ENCODE measurements around the gene ANXA1.
"Not testable (repeated sequence)": the region's sequence is repeated elsewhere in the genome, so short reads cannot be mapped to it uniquely, and the experiment has no call there.

Gene ANXA1

DNA sequence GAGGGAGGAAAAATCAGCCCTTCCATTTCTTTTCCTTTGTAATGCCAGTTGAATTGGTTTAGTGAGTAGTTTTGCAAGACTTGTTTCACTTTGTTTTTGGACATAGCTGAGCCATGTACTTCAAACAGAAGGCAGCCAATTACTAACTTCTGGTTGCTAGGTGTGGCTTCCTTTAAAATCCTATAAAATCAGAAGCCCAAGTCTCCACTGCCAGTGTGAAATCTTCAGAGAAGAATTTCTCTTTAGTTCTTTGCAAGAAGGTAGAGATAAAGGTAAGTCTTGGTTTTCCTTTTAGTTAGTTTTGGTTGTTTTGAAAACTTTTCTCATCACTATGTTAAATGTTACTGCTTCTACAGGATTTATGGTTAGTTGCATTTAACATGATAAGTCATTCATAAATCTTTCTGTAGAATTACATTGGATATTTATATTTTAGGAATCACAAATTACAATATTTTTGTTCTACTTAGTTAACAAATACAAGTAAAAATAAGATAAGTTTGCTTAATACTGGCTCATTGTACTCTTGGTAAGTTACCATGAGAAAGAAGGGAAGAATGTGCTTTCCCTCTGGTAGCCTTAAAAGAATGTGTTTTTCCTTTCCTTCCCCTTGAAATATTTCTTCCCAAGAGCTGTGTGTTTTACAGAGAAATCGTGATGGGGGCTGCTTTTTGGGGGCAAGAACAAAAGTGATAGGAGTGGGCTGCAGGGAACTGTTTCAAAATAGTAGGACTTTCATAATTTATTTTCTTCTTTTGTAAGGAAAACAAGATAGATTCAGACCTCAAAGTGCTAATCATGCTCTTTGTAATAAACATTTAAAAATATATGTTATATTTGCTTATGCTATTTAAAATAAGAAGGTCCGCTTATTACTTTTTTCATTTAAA, at the start of gene ANXA1:
Gene ANXA1 (plus strand): TSS at position 213 of the 890 bp plus-strand sequence. CDS start 6,671 bp downstream, outside the sequence.
- no peak for FAIRE-seq

DNA sequence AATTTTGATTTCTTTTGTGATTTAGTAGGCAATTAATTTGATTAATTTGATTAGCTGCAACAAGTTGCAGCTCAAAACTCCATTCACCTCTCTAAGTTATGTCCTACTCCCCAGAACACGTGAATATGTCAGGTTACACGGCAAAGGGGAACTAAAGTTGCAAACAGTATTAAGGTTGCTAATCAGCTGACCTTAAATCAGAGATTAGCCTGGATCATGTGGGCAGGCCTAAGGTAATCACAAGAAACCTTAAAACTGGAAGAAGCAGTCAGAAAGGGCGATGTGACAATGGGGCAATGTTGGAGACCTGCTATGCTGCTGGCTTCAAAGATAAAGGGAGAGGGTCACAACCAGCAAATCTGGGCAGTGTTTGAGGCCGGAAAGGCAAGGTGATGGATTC, 47.3 kb upstream of the ANXA1 start:
- FAIRE-seq = no peak

DNA sequence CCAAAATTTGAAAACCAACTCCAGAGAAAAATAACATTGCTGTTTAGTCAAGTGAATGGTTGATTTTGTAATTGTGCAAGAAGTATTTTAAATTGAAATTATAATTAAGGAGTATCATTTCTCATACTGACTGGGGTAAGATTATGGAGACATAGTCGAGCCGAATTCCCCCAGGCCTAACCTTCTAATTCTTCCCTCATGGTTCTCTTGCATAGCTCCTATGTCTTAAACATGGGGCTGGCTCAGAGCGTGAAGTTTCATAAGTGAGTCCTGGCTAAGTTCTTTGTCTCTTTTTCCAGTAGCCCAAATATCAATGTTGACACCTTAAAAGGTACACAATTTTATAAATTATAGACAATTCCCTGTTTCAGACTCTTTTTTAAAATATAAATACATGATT, 46.7 kb upstream of the ANXA1 start:
- FAIRE-seq = no peak

DNA sequence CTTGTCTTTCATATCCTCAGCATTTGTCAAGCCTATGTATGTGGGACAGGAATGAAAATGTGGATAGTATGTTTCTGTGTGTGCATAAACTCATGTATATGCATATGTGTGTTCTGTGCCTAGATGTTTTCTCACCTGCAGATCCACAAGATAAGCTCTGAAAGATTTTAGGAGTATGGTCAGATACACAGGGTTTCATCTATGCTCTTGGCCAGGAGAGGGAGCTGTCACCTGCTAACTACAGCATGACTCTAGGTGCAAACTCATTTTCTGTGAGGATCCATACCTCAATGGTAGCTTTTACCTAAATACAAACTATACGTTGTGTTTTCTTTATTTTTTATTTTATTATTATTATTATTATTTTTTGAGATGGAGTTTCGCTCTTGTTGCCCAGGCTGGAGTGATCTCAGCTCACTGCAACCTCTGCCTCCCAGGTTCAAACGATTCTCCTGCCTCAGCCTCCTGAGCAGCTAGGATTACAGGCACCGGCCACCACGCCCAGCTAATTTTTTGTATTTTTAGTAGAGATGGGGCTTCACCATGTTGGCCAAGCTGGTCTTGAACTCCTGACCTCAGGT, 44.1 kb upstream of the ANXA1 start:
- FAIRE-seq = not testable (repeated sequence)

DNA sequence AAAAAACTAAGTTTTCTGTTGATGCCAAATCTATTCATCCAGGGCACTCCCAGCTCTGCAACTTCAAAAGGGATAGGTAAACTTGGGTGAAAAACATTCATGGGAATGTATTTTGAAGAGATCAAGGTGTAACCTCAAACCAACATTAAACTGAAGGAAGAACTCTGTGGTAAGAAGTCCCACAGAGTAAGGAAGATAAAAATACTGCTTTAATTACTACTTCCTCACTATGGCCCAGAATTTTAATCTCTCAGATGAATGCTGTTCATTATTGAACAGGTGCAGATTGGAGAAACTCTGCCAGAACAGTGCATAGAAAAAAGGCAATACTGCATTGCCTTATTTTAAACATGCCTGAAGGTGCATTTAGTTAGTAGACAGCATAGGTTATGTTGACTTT, 37.6 kb upstream of the ANXA1 start:
- FAIRE-seq = no peak

GRCh38 chr9:73114958-73115357, 36.7 kb upstream of the ANXA1 start:
- FAIRE-seq = no peak

- no peak for FAIRE-seq
Observed at GRCh38 chr9:73116031-73116430, 35.6 kb upstream of the ANXA1 start.

- no peak for FAIRE-seq
Observed at GRCh38 chr9:73116880-73117279, 34.8 kb upstream of the ANXA1 start.

DNA sequence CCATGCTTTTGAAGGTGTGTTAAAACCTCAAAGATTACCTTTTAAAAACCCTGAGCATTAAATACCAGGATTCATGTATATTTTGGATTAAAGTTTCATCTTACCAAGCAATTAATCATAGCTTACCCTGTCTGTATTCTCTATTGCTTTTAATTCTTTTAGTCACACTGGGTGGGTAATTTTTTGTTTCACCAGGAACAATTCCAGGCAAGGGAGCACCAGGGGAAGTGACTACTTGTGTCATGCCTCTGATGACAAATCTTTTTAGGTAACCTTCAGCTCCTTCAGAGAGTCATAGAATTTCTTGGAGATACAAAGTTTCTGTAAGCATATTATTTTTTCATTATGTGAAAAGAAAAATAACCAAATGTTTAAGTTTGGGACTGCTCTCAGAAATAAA, 33.4 kb upstream of the ANXA1 start:
- no peak for FAIRE-seq

- no peak for FAIRE-seq
Observed at GRCh38 chr9:73118898-73119554, 32.6 kb upstream of the ANXA1 start.

- FAIRE-seq = no peak
Observed at GRCh38 chr9:73121375-73121935, 30.2 kb upstream of the ANXA1 start.

GRCh38 chr9:73125651-73126050, 26.0 kb upstream of the ANXA1 start:
- no peak for FAIRE-seq

GRCh38 chr9:73129941-73130685, 21.6 kb upstream of the ANXA1 start:
- FAIRE-seq = no peak

- FAIRE-seq = no peak
Observed at GRCh38 chr9:73131461-73131860, 20.2 kb upstream of the ANXA1 start.

GRCh38 chr9:73132034-73132776, 19.5 kb upstream of the ANXA1 start:
- no peak for FAIRE-seq

DNA sequence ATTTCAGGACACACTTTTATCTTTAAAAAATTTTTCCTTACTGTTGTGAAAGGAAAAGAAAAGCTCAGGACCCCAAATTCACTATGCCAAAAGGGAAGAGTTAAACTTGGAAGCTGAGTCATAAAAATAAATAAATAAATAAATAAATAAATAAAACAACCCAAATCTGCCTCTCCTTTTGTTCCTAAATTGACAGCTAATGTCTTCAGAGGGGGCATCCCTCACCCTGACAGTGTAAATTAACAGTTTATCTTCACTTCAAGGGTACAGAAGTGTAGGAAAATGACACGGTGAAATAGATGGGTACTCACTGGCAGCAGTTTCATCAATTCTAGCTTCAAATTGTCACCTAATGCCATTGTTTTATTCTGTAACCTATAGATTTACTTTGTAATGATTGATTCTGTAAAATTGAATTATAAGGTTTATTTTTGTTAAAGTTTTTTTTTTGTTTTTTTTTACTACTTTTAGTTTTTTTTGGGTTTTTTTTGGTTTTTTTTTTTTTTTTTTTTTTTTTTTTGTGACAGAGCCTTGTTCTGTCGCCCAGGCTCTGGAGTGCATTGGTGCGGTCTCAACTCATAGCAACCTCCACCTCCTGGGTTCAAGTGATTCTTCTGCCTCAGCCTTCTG, 18.5 kb upstream of the ANXA1 start:
- FAIRE-seq = no peak

- no peak for FAIRE-seq
Observed at GRCh38 chr9:73133921-73134407, 17.7 kb upstream of the ANXA1 start.

DNA sequence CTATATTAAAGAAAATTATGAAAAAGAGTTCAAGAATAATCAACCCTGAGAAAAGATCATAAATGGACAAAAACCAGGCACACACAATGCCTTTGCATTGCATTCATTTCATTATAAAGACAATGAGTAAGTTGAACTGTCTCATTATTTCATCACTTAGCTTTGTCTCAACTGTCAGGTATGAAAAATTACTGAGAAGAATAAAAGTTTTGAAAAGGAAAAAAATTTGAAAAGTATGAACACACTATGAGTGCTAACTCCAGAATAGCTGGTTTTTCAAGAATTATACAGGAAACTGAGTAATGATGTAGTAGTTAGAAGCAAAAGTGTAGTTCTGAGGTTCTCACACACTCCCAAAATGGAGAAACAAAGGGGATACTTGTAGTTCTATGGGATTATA, 16.3 kb upstream of the ANXA1 start:
- FAIRE-seq = no peak

- no peak for FAIRE-seq
Observed at GRCh38 chr9:73137286-73137899, 14.3 kb upstream of the ANXA1 start.

- no peak for FAIRE-seq
Observed at GRCh38 chr9:73137914-73138313, 13.8 kb upstream of the ANXA1 start.

DNA sequence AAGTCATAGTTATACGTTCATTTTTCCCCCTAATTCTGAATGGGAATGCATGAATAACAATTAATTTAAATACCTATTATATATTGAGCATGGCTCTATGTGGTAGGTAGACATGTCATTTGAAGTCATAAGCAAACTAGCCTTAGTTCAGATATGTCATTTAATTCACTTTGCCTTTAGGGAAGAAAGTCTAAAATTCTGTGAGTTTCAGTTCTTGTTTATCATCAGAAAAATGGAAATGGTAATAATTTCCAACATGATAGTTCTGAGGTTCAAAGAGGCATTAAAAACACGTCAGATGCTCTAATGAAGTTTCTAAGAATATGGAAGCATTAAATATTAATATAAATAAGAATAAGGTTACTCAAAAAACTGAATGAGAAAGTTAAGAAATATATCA, 13.1 kb upstream of the ANXA1 start:
- no peak for FAIRE-seq

Measured in TTC549 (cell line).